GM21528 (cell line): Measurements from ENCODE around the gene MSMB.
"Not testable (repeated sequence)": the region's sequence is repeated elsewhere in the genome, so short reads cannot be mapped to it uniquely, and the experiment has no call there.

Experiments used
- ATAC-seq: cut with Tn5 transposase; IDR thresholded peaks from one replicate; pipeline ENCODE4 v1.9.1; 2021; ENCODE audit warnings: mild to moderate bottlenecking, moderate library complexity; ENCODE audit not compliant: unreplicated experiment, low FRiP score

Gene MSMB

GRCh38 chr10:46014683-46015405, 31.2 kb downstream of the MSMB start:
- ATAC-seq = no peak

GRCh38 chr10:46014206-46014605, 31.9 kb downstream of the MSMB start:
- no peak for ATAC-seq

- no peak for ATAC-seq
These were observed 33.3 kb downstream of the MSMB start for GRCh38 chr10:46012746-46013145.

- no peak for ATAC-seq
These were observed 39.9 kb downstream of the MSMB start for GRCh38 chr10:46006219-46006618.

GRCh38 chr10:46005383-46005782, 40.7 kb downstream of the MSMB start:
- no peak for ATAC-seq

- no peak for ATAC-seq
These were observed 41.1 kb downstream of the MSMB start for GRCh38 chr10:46004963-46005362.

- no peak for ATAC-seq
These were observed 43.0 kb downstream of the MSMB start for GRCh38 chr10:46002916-46003693.

- ATAC-seq = not testable (repeated sequence)
These were observed 43.8 kb downstream of the MSMB start for GRCh38 chr10:46002189-46002687.

GRCh38 chr10:46001187-46001756, 44.8 kb downstream of the MSMB start:
- ATAC-seq = no peak

GRCh38 chr10:46000538-46000937, 45.5 kb downstream of the MSMB start:
- no peak for ATAC-seq

- not testable (repeated sequence) for ATAC-seq
These were observed 46.1 kb downstream of the MSMB start for GRCh38 chr10:45999955-46000354.

- ATAC-seq = no peak
These were observed 47.9 kb downstream of the MSMB start for GRCh38 chr10:45997994-45998763.

- no peak for ATAC-seq
These were observed 48.5 kb downstream of the MSMB start for GRCh38 chr10:45997557-45997956.

- not testable (repeated sequence) for ATAC-seq
These were observed 60.5 kb downstream of the MSMB start for GRCh38 chr10:45985590-45985989.

GRCh38 chr10:45984473-45984872, 61.6 kb downstream of the MSMB start:
- not testable (repeated sequence) for ATAC-seq

GRCh38 chr10:45983538-45984186, 62.4 kb downstream of the MSMB start:
- ATAC-seq = not testable (repeated sequence)
